Loucy (cell line): Measurements from ENCODE around the gene SNX21.

ENCODE experiments used
- H2AFZ ChIP-seq: fragments of 200-600 bp; sonication (generic); 2 replicates; pipeline ENCODE4 v1.6.0; 2016; ENCODE audit warnings: antibody characterized with exemption, mild to moderate bottlenecking, low read length, moderate library complexity
- H3F3A ChIP-seq: fragments of 200-600 bp; 2 replicates; pipeline ENCODE4 v1.6.0; 2016; ENCODE audit warnings: antibody characterized with exemption, low read depth, mild to moderate bottlenecking
- H3K27me3 ChIP-seq: fragments of 200-600 bp; sonication (generic); 2 replicates; pipeline ENCODE4 v1.6.1; 2014; ENCODE audit warnings: low read length, mild to moderate bottlenecking; ENCODE audit not compliant: insufficient read depth, poor library complexity, severe bottlenecking
- H3K36me3 ChIP-seq: fragments of 200-600 bp; sonication (generic); 2 replicates; pipeline ENCODE4 v1.6.1; 2016; ENCODE audit warnings: low read length; ENCODE audit not compliant: insufficient read depth
- H3K4me1 ChIP-seq: fragments of 200-600 bp; sonication (generic); 2 replicates; pipeline ENCODE4 v1.5.1; 2014; ENCODE audit warnings: low read length, mild to moderate bottlenecking; ENCODE audit not compliant: insufficient read depth, poor library complexity, severe bottlenecking
- H3K4me2 ChIP-seq: fragments of 200-600 bp; sonication (generic); 2 replicates; pipeline ENCODE4 v1.6.0; 2014; ENCODE audit warnings: antibody characterized with exemption, low read length, low read depth, mild to moderate bottlenecking; ENCODE audit not compliant: poor library complexity, severe bottlenecking
- H3K4me3 ChIP-seq: fragments of 200-600 bp; sonication (generic); 2 replicates; pipeline ENCODE4 v1.5.1; 2014; ENCODE audit warnings: low read length, mild to moderate bottlenecking, mixed read lengths; ENCODE audit not compliant: poor library complexity, severe bottlenecking
- H3K79me2 ChIP-seq: fragments of 200-600 bp; sonication (generic); 2 replicates; pipeline ENCODE4 v1.6.1; 2014; ENCODE audit warnings: low read length; ENCODE audit not compliant: insufficient read depth
- H3K9ac ChIP-seq: fragments of 200-600 bp; sonication (generic); 2 replicates; pipeline ENCODE4 v1.6.0; 2014; ENCODE audit warnings: mild to moderate bottlenecking, low read depth, low read length, moderate library complexity; ENCODE audit not compliant: poor library complexity, severe bottlenecking
- H3K9me2 ChIP-seq: fragments of 200-600 bp; sonication (generic); replicated peaks from 2 replicates; pipeline ENCODE4 v1.6.1; 2016; ENCODE audit warnings: low read depth, low read length, mixed read lengths
- H3K9me3 ChIP-seq: fragments of 200-600 bp; sonication (generic); 2 replicates; pipeline ENCODE4 v1.6.1; 2014; ENCODE audit warnings: mild to moderate bottlenecking, antibody characterized with exemption, low read length, low read depth; ENCODE audit not compliant: insufficient read depth
- H4K20me1 ChIP-seq: fragments of 200-600 bp; sonication (generic); 2 replicates; pipeline ENCODE4 v1.6.0; 2014; ENCODE audit warnings: antibody characterized with exemption, low read length, mild to moderate bottlenecking; ENCODE audit not compliant: insufficient read depth, poor library complexity, severe bottlenecking
- EZH2phosphoT487 ChIP-seq: fragments of 200-600 bp; IDR thresholded peaks from 2 replicates; pipeline ENCODE4 v1.6.1; 2018; ENCODE audit warnings: antibody characterized with exemption, mild to moderate bottlenecking, moderate library complexity, borderline replicate concordance
- TF ChIP-seq, protein P1 (sequence below): fragments of 200-600 bp; sonication (generic); conservative IDR thresholded peaks from 2 replicates; pipeline ENCODE4 v1.5.1; 2014; ENCODE audit warnings: mild to moderate bottlenecking, antibody characterized with exemption, low read length

SNX21 gene

DNA sequence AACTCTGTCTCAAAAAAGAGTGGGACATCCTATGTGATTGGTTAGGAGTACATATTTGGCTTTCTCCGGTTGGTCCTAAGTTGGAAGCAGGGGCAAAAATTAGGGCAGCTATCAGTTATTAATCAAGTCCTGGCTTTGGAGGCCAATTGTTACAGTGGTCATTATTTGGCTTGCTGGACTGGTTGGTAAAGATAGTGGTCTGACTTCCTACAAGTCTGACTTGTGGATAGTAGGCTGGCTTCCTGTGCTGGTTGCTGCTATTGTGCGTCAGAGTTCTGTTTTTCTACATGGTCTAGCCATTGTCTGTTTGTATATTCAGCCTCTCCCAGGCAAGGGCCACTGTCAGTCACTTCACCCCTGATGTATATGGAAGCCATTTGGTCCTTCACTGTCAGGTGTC, 16.6 kb downstream of the SNX21 start:
- Histone ChIP-seq H3K4me2 (no peak overlapping the region), H3K36me3 (peaks cover 8% of the 10 kb centered on the region; the same call in 1 of the 2 replicates), H3K9me3 (no peaks in the 10 kb centered on the region), H3K27me3 (no peaks in the 10 kb centered on the region), H3K9ac (no peak overlapping the region), H3K4me1 (peaks cover 7% of the 10 kb centered on the region), H3F3A (no peaks in the 10 kb centered on the region), H3K79me2 (peaks cover 9% of the 10 kb centered on the region; the same call in 1 of the 2 replicates), H2AFZ (no peak overlapping the region), H3K4me3 (no peak overlapping the region), H3K9me2 (no peaks in the 10 kb centered on the region), H4K20me1 (no peaks in the 10 kb centered on the region)
- no peak for TF ChIP-seq EZH2phosphoT487
- TF ChIP-seq, protein P1, sequence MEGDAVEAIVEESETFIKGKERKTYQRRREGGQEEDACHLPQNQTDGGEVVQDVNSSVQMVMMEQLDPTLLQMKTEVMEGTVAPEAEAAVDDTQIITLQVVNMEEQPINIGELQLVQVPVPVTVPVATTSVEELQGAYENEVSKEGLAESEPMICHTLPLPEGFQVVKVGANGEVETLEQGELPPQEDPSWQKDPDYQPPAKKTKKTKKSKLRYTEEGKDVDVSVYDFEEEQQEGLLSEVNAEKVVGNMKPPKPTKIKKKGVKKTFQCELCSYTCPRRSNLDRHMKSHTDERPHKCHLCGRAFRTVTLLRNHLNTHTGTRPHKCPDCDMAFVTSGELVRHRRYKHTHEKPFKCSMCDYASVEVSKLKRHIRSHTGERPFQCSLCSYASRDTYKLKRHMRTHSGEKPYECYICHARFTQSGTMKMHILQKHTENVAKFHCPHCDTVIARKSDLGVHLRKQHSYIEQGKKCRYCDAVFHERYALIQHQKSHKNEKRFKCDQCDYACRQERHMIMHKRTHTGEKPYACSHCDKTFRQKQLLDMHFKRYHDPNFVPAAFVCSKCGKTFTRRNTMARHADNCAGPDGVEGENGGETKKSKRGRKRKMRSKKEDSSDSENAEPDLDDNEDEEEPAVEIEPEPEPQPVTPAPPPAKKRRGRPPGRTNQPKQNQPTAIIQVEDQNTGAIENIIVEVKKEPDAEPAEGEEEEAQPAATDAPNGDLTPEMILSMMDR, result no peak

DNA sequence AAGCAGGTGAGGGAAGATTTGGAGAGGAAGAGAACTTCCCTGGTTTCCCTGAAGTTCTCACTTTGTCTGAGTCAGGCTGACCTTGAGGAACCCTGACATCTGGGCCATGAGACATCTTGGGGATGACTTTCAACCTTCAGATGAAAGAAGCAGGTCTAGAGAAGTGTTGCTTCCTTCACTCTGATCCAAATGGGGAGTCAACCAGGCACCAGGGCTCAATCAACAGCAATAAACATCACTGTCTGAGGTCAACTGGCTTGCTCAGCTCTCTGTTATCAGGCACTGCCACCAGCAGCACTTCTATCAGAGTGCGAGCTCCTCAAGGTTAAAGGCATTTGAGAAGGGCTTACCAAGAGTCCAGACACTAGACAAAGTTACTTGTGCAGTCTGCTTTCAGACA, 17.3 kb downstream of the SNX21 start:
- peaks cover 11% of the 10 kb centered on the region for H3K4me1 ChIP-seq
- H3K9me3 ChIP-seq, result no peaks in the 10 kb centered on the region
- peaks cover 3% of the 10 kb centered on the region; the same call in 1 of the 2 replicates for H3K36me3 ChIP-seq
- no peaks in the 10 kb centered on the region for H4K20me1 ChIP-seq
- H2AFZ ChIP-seq, result no peak overlapping the region
- peaks cover 12% of the 10 kb centered on the region; the same call in 1 of the 2 replicates for H3K79me2 ChIP-seq
- no peak for TF ChIP-seq EZH2phosphoT487
- TF ChIP-seq, protein P1, result no peak
- no peaks in the 10 kb centered on the region for H3K27me3 ChIP-seq
- no peak overlapping the region for H3K4me2 ChIP-seq
- no peak overlapping the region for H3K9ac ChIP-seq
- no peaks in the 10 kb centered on the region for H3F3A ChIP-seq
- no peak overlapping the region for H3K4me3 ChIP-seq
- no peaks in the 10 kb centered on the region for H3K9me2 ChIP-seq

DNA sequence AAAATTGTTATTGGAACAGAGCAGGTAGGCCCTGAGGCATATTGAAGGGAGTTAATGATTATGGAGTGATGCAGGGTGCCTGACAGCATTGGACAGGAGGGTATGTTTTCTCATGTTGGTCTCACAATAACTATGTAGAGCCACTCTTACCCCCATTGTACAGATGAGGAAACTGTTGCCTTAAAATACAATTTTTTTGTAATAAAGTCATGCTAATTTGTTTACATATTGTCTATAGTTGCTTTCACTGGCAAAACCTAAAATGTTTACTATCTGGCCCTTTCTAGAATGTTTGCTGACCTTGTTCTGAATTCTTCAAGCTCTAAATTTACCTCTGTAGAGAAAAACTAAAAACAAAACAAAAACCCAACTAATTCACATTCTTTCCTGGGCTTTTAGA, 17.9 kb downstream of the SNX21 start:
- Histone ChIP-seq H3F3A (no peaks in the 10 kb centered on the region), H3K9me3 (no peaks in the 10 kb centered on the region), H3K9ac (no peak overlapping the region), H3K4me3 (no peak overlapping the region), H3K79me2 (peaks cover 18% of the 10 kb centered on the region; the same call in 1 of the 2 replicates), H3K9me2 (no peaks in the 10 kb centered on the region), H2AFZ (no peak overlapping the region), H3K4me2 (no peak overlapping the region), H3K36me3 (no peaks in the 10 kb centered on the region), H3K4me1 (peaks cover 16% of the 10 kb centered on the region), H3K27me3 (no peaks in the 10 kb centered on the region), H4K20me1 (no peaks in the 10 kb centered on the region)
- TF ChIP-seq EZH2phosphoT487, result no peak
- TF ChIP-seq, protein P1, result no peak
